Measurements from ENCODE around the gene SPTLC3.

Gene SPTLC3

DNA sequence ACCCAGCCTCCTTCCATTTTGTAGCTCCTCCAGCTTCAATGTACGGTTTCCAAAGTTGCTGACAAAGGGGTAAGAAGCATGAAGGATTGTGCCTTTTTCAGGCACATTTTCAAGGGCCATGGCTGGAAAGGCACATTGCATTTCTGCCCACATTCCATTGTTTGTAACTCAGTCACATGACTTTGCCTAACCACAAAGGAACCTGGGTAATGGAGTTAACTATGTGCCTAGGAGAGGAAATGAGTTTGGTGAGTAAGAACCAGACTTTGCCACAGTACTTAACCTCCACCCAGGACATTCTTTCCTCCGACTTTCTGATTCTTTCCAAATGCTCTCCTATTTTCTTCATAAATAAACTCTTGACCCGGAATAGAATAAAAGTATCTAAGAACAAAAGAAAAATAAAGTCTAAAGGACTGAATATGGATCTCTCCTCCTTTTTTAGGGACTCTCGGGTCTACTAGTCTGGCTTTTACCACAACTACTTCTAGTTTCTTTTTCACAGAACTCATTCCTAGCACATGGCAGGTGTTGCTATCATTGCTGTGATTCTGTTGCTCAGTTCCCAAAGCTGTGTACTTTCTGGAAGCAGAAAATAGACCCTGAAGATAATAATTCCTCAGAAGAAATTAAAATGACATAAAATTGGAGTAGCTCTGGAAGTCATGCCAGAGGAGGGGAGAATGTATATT is 130.8 kb downstream of the SPTLC3 start:
- DNase-seq (ENCODE audit: low read depth in 2 of 2) = no peak

DNA sequence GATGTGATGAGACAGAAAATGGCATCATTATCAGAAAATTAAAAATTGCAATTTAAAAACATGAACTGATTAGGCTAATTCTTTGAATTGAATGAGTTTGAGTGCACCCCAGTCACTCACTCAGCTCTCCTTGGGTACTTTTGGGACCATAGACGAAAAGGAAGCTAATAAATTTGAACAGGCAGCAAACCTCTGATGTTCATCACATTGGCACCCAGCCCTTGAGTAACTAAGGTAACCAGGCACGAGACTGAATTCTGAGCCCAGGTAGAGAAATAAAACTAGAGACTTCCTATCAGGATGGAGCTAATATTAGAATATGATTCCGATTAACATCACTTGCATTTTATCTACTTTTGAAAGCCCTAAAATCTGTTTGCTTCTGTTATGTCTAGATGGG is 131.4 kb downstream of the SPTLC3 start:
- no peak for DNase-seq (ENCODE audit: low read depth in 2 of 2)

DNA sequence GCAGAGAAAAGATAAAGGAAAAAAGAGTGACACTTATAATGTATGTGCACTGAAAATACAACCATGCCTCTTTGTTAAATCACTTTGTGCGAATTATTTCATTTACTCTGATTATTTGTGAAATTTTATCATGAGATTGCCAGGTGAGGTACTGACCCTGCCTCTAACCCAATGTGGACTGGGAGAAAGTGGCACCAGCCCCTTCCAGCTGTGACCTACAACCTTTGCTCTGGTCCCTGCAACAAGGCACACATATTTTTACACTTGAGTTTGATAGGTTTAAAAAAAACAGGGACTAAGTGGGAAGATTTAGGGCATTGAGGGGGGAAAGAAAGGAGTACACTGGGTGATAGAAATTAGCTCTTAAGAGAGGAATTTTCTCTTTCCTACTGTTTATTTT is 132.0 kb downstream of the SPTLC3 start:
- DNase-seq (ENCODE audit: low read depth in 2 of 2) = no peak

DNA sequence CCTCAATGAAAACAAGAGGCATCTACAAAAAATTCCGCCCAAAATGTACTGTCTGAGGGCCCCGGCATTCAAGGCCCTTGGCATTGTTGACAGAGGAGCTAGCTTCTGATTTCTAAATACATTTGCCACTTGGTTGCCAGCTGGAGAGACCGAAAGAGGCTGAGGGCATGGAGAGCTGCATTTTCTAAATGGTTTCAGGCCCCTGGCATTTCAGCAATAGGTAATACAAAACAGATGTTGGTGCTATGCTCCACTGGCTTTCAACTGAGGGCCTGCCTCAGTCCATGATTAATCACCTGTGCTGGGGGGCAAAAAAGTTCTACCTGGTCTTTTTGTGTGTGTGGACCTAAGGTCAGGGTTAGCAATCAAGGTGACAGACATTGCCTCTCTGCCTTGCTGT is 132.8 kb downstream of the SPTLC3 start:
- DNase-seq (ENCODE audit: low read depth in 2 of 2) = no peak

DNA sequence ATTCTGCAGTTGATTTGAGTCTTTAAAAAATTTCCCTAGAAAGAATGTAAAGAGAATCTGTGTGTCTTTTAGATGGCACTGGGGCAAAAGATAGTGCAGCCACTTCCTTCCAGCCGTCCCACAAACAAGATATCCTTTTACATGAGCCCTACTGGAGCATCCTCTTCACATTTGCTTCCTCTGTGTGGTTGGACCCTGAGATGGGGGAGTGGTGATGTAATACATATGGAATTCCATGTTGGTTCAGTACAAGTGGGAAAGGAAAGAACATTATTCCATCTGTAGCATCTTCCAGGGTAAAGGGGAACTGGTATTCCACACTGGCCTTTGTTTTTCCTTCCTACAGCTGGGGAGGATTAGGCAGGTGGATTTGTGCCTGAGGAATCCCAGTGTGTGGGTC is 133.4 kb downstream of the SPTLC3 start:
- DNase-seq (ENCODE audit: low read depth in 2 of 2) = no peak

DNA sequence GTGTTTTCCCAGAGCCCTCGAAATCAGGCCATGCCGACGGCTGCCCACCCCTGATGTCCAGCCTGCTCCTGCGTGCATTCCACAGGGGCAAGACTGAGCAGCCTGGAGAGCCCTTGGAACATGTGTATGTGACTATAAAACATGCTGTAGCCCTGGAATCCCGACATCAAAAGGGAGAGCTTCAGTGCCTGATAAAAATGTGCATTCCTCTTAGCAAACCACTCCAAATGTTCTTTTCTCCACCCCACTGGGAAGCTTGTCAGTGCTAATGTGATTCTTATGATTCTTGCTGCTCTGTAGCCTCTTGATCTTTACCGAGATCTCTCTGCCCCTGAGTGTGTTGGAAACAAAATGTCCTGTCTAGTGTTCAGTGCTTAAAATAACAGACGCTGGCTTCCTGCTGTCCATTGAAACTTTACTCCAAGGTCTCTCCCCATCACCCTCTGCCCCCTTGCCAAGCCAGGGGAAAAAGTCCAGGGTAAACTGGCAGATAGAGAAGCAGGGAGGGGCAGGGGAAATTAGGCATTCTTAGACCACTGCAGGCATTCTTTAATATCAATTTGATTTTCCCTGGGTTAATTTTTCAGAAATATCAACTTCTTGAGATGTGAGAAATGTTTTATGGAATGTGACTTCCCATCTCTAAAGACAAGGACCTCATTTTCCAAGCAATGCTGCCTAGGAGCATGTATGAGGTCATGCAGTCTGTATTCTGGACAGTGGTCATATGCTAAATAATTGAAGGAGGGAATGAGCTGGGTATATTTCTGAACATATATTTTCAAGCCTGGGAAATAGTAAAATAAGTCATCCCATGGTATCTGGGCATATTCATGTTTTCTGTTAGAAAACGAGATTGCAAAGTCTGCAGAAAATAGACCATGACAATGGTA is 138.5 kb downstream of the SPTLC3 start:
- DNase-seq (ENCODE audit: low read depth in 2 of 2) = no peak

DNA sequence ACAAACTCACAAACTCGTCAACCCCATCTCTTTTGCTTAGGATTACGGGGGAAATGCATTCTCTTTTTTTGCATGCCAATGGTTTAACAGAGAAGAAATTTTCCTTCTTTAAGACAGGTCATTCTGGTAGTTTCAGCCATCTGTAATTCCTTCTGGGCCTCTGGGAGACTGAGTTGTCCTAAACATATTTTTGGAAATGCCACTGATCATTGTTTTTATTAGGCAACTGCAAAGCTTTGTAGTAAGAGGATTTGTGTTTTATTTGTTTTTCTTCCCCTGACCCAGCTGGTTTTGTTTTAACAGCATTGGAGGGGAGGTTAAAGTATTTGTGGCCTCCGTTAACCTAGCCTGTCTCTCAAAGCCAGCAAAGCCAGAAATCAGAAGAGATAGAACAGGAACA is 139.2 kb downstream of the SPTLC3 start:
- DNase-seq (ENCODE audit: low read depth in 2 of 2) = no peak

DNA sequence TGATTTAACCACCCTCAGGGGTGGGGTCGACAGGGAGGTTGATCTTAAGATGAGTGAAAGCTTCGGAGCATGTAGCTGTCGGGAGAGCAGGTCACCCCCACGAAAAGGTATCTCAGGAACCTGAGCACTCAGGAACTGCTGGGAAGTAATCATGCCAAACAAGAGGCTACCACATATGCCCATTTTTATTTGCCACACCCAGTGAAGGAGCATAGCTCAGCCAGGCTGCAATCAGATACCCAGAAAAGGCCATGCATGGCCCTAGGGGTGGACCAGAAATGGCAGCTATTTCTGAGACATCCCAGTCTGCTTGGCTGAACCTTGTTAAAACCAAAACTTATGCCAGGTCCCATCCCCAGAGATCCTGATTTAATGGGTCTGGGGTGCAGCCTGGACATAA is 139.6 kb downstream of the SPTLC3 start:
- DNase-seq (ENCODE audit: low read depth in 2 of 2) = no peak

DNA sequence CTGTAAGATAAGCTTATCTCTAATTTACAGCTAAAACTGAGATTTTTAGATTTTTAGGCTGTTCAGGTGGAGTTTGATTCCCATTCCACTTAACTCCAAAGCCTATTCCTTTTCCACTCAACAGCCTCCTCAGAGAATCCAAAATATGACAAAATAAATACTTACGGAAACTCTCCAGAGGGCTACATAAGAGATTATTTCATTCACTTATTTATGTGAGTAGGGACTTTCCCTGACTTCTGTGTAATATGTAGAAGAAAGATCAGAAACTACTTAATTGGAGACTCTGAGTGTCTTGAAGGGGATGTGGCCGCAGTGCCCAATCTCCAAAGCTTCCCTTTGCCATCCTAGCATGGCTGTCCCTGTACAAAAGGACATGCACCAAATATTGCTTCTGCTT is 140.2 kb downstream of the SPTLC3 start:
- no peak for DNase-seq (ENCODE audit: low read depth in 2 of 2)

DNA sequence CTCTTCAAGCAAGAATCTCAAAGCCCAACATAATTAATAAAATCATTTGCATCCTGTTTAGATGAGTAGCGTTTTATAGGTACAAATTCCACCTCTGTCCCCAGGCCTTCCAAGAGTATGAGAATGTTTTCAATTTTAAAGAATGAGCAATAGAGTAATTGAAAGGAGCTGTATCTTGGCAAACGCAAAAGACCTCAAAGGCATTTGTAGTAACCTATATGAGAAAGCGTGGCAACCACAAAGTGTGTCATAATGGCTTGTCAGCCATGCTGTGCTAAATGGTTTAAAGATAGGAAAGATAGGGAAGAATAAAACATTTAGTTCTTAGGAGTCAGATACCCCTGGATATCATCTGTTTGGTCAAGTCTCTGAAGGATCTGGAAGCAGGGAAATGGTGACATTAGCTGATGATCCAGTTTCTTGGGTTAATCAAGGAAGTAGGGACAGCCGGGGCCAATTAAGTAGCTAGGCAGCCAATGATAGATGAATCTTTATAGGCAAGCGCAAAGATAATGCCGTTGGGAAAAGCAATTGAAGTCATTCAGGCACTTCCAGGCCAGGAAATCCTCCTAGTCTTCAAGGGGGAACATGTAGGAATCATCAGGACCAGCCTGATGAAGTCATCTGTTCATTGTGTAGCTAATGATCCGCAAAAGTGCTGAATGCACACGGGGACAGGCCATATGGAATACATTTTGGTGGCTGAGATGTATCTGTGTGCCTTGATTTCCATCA is 140.8 kb downstream of the SPTLC3 start:
- no peak for DNase-seq (ENCODE audit: low read depth in 2 of 2)

DNA sequence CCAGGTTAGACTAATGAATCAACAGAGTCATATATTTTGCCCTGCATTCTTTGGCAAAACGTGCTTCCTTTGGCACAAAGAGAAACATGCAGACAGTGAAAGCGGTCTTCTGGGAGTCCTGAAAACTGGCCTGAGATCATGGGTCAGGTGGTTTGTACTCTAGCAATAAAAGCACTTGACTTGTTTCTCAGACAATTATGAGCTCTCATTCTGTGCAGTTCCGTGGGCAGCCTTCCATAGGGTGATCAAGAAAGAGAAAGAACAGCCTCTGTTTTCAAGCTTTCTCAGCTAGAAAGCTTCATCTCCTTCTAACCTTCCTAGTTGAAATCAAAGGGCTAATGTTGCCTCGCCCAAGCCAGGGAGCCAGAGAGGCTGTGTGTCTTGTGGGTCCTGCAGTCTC is 149.6 kb downstream of the SPTLC3 start:
- no peak for DNase-seq (ENCODE audit: low read depth in 2 of 2)

DNA sequence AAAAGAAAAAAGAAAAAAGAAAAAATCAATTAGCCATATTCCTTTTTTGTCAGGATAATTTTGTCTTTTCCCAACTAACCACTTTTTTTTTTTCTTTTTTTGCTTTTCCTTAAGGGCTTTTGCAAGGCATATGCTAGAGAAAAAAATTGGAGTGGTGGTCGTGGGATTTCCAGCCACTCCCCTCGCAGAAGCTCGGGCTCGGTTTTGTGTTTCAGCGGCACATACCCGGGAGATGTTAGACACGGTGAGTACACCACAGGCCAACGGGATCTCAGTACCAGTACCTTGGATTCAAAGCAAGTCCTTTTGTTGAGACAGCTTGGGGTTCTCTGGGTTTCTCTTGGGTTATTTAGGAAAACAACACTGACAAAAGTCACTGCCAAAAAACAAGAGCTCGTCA is 151.1 kb downstream of the SPTLC3 start:
- DNase-seq (ENCODE audit: low read depth in 2 of 2) = no peak

DNA sequence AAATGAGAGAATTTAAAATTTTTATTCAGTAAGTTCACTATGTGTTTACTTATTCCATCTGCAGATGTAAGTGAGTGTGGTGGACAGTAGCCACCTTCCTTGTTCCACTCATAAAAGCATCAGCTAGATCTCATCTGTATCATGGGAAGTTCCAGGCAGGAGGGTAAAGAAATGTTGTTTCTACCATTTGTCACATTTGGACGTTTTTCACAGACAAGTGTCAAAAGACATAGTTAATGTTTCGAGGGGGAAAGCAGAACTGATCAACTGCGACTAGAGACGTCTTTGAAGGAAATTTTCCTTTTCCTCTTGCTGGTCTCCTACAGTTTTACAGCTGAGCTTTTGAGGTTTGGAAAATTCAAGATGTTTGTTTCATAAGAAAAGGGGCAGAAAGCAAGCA is 156.4 kb downstream of the SPTLC3 start:
- no peak for DNase-seq (ENCODE audit: low read depth in 2 of 2)

DNA sequence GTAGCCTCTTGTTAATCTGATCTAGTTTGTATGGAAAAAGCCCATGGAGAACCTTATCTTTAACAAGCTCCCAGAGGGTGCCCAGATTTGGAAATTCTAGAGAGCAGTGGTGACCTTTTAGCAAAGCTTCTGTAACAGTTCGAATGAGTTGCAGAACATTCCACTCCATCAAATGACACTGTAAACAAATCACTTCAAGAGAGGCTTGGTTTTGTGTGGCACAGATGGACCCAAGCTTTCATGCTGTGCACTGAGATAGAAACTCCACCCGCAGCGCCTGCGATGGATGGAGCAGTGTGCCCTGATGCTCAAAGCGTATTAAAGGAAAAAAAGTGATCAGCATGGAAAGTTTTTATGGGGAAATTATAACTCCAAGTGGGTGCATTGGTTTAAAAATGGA is 157.2 kb downstream of the SPTLC3 start:
- no peak for DNase-seq (ENCODE audit: low read depth in 2 of 2)

DNA sequence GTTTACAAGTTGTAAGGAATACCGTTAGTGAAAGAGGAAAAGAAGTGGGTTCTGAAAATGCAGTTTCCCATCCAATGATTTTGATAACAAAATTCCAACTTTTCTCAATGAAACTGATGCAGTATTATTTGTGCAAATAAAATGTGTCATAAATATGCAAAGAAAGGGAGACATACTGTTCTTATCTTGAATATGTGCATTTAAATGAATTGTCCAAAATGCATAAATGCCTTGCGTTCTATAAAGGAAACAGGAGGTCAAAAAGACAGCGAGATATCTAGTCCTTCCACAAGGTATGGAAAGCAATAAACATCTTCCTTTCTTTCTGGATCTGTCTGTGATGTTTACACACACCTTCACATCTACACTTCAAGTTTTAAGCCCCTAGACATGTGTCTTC is 157.7 kb downstream of the SPTLC3 start:
- DNase-seq (ENCODE audit: low read depth in 2 of 2) = no peak

DNA sequence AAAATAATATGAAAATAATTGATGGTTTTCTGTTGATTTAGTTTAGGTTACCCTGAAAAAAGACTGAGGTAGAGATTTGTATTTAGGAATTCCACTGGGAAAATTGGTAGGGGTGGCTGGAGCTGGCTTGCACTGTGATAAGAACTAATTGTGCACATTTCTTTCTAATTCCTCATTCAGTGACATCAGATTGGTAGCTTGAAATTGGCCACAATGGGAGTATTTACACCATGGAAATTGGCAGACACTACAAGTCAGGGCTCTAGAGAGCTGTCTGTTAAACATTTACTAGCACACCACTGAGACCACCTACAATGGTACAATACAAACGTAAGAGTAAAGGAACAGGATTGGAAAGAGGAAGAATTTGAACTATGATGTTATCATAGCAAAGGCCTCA is 160.3 kb downstream of the SPTLC3 start:
- no peak for DNase-seq (ENCODE audit: low read depth in 2 of 2)

DNA sequence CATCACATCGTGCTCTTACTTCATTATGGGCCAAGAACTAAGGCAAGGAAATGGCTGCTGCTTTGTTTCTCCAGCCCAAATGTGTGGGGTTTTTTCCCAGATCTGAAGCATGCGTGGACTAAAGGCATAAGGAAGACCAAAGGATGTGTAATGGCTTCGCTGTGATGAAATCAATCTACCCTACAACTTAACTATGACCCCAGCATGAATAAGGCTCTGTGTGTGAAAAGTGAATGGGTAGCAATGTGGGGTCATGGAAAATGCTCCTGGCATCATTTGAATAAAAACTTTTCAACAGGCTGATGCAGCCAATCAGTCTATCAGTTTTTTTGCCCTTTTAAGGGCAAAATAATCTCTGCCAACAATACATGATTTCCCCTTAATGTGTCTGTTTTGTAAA is 162.0 kb downstream of the SPTLC3 start:
- DNase-seq (ENCODE audit: low read depth in 2 of 2) = no peak

DNA sequence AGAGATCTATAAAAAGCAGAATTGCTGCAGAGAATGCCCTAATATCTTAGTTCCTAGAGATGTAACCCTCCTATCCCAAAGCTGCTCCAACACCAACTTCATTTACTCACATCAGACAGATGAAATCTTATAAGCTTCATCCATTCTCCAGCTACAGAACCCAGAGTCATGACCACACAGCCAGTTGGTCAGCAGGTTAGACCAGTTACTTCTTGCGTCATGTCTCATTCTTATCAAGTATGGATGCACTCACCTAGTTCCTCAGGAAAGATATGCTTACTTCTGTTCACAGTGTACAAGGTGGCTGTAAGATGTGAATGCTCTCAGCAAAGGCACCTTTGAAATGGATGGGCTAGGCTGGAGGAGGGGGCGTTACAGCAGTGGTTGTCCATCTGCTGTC is 164.4 kb downstream of the SPTLC3 start:
- no peak for DNase-seq (ENCODE audit: low read depth in 2 of 2)

DNA sequence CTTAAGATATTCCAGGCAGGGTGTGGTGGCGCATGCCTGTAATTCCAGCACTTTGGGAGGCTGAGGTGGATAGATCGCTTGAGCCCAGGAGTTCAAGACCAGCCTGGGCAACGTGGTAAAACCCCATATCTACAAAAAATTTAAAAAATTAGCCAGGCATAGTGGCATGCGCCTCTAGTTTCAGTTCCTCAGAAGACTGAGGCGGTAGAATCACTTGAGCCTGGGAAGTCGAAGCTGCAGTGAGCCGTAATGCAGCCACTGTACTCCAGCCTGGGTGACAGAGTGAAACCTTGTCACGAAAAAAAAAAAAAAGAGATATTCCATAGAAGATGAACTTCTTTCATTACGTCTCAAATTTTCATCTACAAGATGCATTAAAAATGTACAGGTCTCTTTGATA is 165.6 kb downstream of the SPTLC3 start:
- DNase-seq (ENCODE audit: low read depth in 2 of 2) = no peak

DNA sequence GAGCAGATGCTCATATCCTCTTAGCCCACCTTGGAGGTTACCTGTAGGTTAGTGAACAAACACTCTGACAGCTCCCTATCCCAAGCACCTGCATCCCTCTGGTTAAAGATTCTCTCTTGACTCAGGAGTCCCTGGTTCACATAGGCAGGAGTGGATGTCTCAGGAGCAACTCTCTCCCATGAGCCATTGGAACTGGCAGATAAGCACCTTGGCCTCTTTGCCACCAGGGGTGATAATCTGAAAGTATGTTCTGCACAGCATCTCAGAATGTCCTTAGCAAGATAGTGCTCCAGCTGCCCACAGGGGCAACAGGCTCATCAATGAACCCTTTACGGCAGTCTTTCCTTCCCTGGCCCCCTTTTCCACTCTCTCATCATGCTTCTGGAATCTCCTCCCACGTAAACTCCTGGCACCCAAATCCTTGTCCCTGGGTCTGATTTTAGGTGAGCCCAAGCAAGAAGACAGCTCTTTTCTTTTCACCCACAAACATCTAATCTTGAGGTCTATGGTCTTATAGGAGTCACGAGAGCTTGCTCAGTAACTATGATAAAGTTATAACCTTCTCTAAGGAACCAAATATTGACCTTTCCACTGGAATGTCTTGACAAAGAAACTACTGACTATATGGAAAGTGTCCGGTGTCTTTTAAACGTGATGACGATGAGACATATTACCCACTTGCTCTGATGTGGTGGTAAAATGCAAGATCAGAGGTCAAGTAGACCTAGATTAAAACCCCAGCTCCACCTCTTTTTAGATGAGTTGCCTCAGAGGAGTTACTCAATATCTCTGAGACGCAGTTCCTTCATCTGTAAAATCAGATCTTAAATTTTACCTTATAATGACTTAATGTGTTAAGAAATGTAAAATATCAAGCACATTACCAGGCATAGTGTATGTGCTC is 172.5 kb downstream of the SPTLC3 start:
- DNase-seq (ENCODE audit: low read depth in 2 of 2) = no peak

DNA sequence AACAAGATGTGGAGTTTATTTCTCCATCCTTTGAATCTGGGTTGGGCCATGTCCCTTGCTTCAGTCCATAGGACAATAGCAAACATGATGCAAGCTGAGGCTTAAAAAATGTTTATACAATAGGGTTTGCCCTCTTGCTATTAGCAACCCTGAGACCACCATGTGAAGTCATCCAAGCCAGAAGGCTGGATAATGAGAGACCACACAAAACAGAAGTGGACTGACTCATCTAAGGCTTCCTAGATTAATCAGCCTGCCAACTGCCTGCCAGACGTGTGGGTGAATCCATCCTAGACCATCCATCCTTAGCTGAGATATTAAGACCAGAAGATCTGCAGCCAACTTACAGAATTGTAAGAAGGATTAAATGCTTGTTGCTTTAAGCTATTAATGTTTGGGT is 174.2 kb downstream of the SPTLC3 start:
- no peak for DNase-seq (ENCODE audit: low read depth in 2 of 2)
